ENCODE results near the gene SCAMP2.
"Not testable (repeated sequence)": the region's sequence is repeated elsewhere in the genome, so short reads cannot be mapped to it uniquely, and the experiment has no call there.

SCAMP2 gene

GRCh38 chr15:74889883-74890664, 16.9 kb upstream of the SCAMP2 start, which contains the start of gene MPI:
TSS of gene MPI (plus strand) at chr15:74890042. CDS start at chr15:74890074, 32 bp downstream.
- DNase-seq = peak; percentile 75

DNA sequence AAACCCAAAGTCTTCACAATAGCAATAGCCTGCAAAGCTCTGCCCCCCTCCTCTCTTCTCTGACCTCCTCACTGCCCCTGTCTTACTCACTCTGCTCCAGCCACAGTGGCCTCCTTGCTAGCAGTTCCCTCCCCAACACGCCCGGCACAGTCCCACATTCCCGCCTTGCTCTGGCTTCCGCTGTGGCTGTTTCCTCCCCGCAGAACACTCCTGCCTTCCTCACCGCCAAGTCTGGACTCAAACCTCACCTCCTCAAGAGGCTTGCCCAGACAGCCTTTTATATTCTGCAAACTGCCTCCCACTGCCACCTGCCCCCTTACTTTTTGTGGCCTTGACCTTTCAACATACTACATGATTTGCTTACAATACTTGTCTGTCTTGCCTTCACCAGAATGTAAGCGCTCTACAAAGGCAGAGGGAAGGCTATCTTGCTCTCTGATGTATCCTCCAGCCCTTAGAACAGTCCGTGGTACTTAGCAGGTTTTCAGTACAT, 16.3 kb upstream of the SCAMP2 start:
- no peak for DNase-seq

DNA sequence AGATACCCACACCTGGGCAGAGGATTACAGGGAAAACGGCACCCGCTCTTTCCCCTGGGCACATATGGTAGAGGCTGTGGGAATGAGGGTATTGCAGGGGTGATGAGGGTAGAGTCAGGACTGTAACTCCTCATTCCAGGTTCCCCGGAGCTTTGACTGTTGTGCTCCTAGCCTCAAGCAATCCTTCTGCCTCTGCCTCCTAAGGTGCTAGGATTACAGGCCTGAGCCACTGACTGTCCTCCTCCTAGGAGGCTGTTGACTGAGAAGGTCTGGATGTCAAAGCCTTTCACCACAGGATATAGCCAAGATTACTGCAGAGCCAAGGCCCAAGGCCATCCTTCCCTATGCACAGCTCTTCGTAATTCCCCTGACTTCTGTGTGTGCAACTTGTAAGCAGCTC, 15.6 kb upstream of the SCAMP2 start:
- DNase-seq = no peak

GRCh38 chr15:74887537-74888193, 14.5 kb upstream of the SCAMP2 start:
- DNase-seq = not testable (repeated sequence)

GRCh38 chr15:74885461-74885860, 12.3 kb upstream of the SCAMP2 start:
- DNase-seq = no peak

- no peak for DNase-seq
These were observed 11.5 kb upstream of the SCAMP2 start for GRCh38 chr15:74884428-74885223.

GRCh38 chr15:74882528-74882927, 9.4 kb upstream of the SCAMP2 start:
- no peak for DNase-seq

- DNase-seq = no peak
These were observed 5.1 kb upstream of the SCAMP2 start for GRCh38 chr15:74878273-74878672.

DNA sequence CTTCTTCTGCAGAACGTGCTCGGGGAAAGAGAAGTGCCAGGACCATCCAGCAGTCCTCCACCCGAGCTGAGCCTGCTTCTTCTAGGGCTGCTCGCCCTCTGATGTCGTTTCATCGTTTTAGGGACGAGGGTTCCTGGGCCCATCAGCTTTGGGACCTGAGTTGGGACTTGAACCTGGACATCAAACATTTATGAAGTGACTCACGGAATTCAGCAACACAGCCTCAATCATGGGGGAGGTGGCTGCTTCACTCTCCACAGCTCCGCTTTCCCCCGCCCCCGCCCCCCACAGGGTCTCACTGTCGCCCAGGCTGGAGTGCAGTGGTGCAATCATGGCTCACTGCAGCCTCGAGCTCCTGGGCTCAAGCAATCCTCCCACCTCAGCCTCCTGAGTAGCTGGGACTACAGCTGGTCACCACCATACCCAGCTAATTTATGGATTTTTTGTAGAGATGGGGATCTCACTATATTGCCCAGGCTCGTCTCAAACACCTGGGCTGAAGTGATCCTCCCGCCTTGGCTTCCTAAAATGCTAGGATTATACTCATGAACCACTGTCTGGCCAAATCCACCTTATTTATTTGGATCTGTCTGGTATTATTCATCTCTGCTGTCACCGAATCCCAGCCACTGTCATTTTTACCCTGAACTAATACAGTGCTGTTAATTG, 725 bp upstream of the SCAMP2 start:
- no peak for DNase-seq

DNA sequence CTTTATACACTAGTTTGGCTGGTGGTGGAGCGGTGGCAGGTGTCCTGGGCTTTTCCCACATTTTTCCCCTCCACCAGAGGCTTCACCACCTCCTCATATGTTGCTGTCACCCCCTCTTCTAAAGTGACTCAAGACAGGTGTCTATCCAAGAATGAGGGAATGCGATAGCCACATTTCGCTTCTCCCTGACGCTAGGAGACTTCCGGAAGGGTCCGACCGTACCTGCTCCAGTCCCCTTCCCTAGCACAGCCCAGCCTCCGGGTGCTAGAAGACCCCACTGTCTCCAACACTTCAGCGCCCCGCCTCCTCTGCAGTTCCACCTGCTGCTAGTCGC, 496 bp downstream of the SCAMP2 start:
- DNase-seq = no peak

- no peak for DNase-seq
These were observed 2.5 kb downstream of the SCAMP2 start for GRCh38 chr15:74870436-74871215.

GRCh38 chr15:74869726-74870407, 3.3 kb downstream of the SCAMP2 start:
- no peak for DNase-seq

GRCh38 chr15:74869372-74869725, 3.8 kb downstream of the SCAMP2 start:
- DNase-seq = no peak

DNA sequence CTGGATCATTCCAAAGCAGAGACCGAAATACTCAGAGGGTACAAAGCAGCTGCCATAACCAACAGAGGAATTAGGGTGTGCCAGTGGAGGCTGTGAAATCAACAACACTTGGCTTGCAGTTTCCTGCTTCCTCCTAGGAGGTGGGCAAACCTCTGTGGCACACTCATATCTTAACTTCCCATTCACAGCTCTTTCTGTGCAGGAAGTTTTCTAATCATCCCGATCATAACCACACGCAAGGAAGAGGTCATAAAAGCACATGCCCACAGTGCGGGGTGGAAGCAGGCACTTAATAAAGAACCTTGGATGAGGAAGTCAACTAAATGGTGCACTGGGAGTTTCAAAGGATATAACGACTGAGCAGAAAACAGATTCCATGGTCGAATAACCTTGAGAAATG, 5.1 kb downstream of the SCAMP2 start:
- no peak for DNase-seq

DNA sequence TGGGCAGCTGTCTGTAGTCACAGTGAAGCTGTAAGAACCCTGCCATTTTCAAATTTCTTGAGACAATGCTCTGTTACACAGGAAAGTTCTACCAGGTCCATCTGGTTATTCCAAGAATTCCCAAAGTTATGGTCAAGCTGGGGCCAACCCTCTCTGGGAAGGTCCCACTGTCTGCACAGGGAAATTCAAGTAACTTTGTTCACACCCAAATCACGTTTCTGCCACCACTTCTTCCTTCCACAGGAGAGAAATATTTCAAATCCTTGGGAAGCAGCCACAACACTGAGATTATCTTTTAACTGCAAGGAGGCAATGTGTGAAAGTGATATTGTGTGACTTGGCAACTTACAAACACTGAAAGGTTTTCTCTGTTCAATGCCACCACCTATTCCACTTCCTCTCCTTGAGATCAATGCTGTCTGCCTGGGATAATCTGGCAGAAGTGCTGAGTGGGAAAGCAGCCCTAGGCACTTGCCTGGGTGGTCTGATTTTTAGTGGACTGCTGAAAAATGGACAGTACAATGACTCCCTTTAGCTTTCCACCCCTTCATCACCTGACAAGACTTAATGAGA, 5.6 kb downstream of the SCAMP2 start:
- no peak for DNase-seq

- DNase-seq = no peak
These were observed 7.1 kb downstream of the SCAMP2 start for GRCh38 chr15:74866090-74866489.

- DNase-seq = no peak
These were observed 7.8 kb downstream of the SCAMP2 start for GRCh38 chr15:74865316-74865715.

DNA sequence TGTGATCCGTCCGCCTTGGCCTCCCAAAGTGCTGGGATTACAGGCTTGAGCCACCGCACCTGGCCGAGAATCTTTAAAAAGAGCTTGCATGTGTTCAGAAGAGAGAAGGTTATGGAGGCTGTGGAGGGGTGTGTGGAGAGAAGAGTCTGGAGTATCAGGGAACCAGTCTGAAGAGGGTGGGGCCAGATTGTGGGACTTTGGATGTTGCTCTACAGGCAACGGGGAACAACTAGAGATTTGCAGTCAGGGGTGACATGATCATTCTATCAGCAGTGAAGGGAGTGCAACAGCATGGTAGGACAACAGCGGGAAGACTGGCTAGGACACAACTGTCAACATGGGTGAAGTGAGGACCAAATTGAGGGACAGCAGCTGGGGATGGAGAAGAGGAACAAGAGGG, 8.9 kb downstream of the SCAMP2 start:
- no peak for DNase-seq

DNA sequence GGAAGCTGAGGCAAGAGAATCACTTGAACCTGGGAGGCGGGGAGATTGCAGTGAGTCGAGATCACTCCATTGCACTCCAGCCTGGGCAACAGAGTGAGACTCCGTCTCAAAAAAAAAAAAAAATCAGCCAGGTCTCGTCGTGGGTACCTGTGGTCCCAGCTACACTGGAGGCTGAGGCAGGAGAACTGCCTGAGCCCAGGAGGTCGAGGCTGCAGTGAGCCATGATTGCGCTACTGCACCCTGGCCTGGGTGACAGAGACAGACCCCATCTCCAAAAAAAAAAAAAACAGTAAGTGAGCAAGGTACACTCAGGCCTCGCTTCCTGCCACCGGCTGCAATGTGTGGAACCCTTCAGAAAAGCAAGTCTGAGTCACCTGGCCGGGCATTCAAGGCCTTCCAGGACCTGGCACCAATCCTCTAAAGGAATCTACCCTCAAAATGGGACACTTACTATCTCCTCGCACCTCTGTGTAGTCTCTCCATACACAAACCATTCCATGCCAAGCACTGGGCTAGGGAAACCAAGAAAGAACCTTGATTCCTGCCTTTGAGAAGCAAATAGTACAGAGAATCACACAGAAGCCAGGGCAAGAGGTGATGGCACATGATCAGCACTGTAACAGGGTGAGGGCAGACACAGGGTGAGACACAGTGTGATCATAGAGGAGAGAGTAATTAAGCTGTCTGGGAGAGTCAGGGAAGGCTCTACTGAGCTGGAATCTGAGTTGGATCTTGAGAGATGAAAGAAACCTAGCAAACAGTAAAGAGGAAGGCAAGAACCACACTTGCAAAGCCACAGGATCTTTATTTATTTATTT, 9.7 kb downstream of the SCAMP2 start:
- no peak for DNase-seq

DNA sequence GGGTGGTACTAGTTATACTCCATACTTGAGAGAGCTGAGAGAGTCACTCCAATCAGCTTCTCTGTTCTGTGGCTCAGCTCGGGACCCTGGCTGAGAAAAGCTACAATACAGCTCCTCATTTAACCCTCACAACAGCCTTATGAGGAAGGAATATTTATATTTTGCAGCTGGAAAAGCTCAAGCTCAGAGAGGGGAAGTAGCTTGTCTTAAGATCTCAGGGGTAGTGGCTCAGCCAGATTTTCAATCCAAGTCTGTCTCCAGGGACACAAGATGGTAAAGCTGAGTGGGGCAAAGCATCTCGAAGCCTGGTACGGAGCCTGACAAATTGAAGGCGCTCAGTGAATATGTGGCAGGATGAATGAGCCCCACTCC, 14.8 kb downstream of the SCAMP2 start:
- DNase-seq = no peak

Data from activated effector memory CD4-positive, alpha-beta T cell treated with Interleukin-2 at 50 U/mL for 16 hours (primary cell).